HG03378 (cell line): ENCODE results near the gene FAM131C.

Experiments used
- ATAC-seq: cut with Tn5 transposase; IDR thresholded peaks from one replicate; pipeline ENCODE4 v1.9.1; 2021; ENCODE audit warnings: mild to moderate bottlenecking, moderate library complexity; ENCODE audit not compliant: unreplicated experiment

Gene FAM131C

DNA sequence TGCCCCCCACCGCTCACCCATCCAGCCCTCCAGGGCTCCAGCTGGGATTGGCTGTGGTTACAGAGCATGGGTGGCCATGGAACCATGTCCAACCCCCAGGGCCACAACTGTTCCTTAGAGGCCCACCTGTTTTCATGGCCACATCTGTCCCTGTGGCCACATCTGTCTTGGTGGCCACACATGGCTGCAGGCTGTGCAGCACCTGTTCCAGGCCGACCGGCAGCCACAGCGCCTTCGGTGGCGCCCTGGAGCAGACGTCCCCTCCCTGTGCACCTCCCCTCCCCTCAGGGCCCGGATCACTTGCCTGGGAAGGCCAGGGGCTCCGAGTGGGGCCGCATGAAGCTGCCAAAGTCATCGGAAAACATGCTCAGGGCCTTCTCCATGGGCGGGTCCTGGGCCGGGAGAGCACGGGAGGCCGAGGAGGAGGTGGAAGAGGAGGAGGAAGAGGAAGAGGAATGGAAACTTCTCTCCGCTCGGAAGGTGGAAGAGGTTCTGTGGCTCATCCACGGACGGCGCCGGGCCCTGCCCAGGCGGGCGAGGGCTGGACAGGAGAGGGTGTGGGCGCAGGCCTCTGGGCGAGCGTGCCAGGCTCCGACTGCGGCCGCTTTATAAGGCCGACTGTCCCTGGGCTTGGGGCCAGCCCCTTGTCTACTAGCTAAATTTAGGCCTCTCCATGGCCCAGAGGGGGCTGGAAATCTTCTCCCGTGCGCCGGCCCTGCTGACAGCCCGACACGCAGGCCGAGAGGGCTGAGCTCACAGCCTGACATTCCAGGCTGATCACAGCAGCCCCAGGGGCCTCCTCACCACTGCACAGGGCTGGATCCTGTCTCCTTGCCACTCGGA, 55.8 kb downstream of the FAM131C start, which contains the start of gene HSPB7:
HSPB7 (minus strand) TSS at position 583 of the 843 bp plus-strand sequence; CDS start at position 503, 80 bp downstream.
- ATAC-seq: no peak

DNA sequence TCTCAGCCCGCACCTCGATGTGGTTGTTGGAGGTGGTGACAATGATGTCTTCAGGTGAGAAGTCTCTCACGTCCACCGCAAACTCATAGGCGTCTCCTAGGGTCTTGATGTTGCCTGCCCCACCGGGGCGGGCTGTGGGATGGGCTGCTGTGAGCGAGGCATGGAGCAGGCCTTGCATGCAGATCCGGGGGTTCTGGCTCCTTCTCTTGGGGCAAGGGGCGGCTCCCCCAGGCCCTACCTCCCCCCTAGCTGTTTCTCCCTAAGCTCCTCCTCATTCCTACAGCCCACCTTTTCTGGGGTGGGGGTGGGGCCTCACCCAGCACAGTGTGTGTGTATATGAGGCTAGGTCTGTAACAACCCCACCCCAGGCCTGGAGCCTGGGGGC, 56.4 kb downstream of the FAM131C start:
- ATAC-seq: no peak

GRCh38 chr1:16015960-16016901, 57.2 kb downstream of the FAM131C start:
- no peak for ATAC-seq

- no peak for ATAC-seq
Measured at GRCh38 chr1:16015491-16015890, 58.0 kb downstream of the FAM131C start.

DNA sequence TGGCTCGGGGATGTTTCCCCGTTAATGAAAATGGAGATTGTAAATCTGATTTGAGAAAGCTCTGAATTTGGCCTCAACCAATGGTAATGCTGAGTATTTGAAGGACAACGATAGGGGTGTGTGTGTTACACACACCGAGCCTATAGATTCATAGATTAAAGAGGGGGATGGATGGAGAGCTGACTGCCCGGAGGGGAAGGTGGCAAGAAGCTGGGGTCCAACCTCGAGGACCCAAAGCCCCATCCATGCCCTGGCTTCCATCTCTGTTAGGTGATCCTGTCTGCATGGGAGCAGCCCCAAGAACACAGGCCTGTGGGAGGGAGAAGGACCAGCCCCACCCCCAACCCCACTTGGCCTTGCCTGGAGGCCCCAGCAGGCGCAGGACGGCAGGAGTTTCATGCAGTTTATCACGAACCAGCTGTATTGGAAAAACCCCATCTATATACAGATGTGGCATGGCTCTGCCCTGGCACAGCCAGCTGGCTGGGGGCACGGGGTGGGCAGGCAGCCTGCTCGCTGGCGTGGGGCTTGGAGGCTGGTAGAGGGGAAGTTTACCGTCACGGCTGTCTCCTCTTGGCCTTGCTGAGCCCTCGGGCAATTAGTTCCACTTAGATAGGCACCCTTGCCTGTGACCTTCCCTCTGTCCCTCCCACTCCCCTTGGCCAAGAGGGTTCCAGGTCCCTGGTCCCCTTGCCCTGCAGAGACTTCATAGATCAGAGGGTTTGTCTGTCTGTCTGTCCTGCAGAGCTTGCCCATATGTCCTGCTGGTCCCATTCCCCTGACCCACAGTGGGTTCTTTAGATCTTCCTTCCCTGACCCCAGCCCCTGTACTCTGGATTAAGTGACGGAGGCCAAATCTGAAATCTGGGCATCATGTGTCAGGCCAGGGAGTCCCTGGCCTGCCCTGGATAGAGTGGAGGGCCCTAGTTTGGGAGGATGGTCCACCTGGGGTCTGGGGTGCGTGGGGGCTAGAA, 58.7 kb downstream of the FAM131C start:
- no peak for ATAC-seq

DNA sequence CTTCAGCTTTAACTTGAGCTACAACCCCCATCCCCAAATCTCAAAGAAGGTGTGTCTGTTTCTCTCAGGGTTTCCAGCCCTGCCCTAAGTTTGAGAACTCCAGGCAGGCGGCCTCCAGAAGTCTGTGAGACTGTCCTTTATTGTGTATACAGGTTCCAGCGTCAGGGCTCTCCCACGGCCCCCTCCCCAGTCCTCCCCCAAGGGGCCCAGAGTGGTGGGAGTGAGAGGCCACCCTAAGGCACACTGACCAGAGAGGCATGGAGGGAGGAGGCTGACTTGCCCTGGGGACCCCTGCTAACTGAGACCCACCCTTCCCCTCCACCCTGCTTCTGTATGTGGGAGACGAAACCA, 59.6 kb downstream of the FAM131C start:
- ATAC-seq: no peak

GRCh38 chr1:16013220-16013907, 60.1 kb downstream of the FAM131C start:
- no peak for ATAC-seq

DNA sequence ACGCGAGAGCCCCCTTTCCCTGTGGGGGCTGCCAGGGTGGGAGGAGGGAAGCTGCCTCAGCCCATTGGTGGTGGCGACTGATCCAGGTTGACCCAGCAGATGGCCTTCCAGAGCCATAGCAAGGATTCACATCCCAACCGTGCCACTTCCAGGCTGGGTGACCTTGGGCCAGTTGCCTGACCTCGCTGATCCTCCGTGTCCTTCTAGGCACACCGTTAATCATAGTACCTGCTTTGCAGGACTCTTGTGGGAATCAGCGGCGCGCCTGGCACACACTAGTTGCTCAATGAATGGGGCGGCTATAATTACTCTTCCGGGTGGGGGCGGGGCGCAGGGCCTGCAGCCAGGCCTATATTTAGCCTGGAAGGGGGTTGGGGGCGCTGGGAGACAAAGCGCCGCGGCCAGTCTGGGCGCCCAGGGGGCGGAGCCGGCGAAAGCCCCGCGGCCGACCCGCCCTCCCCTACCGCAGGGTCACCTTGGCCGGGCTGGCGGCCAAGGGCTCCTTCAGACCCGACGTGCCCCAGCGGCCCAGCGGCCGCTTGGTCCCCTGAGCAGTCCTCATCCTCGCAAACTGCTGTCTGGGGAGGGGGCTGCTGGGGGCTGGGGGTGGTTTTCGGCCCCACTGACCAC, 60.7 kb downstream of the FAM131C start:
- ATAC-seq: no peak

DNA sequence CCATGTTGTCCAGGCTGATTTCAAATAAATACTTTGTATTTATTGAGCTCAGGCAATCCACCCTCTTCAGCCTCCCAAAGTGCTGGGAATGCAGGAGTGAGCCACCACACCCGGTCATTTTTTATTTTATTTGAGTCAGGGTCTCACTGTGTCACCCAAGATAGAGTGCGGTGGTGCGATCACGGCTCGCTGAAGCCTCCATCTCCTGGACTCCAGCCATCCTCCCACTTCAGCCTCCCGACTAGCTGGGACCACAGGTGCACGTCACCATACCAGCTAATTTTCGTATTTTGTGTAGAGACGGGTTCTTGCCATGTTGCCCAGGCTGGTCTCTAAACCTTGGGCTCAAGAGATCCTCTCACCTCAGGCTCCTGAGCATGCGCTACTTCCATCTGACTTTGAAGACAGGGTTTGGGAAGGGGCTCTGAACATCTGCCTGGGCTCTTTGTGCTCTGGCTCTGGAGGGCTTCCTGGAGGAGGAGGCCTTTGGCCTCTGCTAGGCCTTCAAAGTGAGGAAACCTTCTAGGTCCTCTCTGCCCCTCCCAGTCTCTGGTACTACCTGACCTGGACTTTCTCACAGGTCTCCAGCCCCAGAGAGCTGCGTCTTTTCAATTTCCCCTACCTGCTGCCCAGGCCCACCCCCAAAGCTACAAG, 61.4 kb downstream of the FAM131C start:
- no peak for ATAC-seq

- ATAC-seq: no peak
Measured at GRCh38 chr1:16010837-16011236, 62.6 kb downstream of the FAM131C start.

- no peak for ATAC-seq
Measured at GRCh38 chr1:16009678-16010077, 63.8 kb downstream of the FAM131C start.

GRCh38 chr1:16009030-16009460, 64.4 kb downstream of the FAM131C start:
- ATAC-seq: no peak
